Measurements from ENCODE around the gene CACNA1G. TPM values are rescaled to one million over a fixed set of nuclear protein-coding genes. Genes with fewer than 3 reads are reported as not detected.

Gene CACNA1G
- polyA plus RNA-seq, 4 donors = 0.03 to 1.7 TPM; not detected in 2

DNA sequence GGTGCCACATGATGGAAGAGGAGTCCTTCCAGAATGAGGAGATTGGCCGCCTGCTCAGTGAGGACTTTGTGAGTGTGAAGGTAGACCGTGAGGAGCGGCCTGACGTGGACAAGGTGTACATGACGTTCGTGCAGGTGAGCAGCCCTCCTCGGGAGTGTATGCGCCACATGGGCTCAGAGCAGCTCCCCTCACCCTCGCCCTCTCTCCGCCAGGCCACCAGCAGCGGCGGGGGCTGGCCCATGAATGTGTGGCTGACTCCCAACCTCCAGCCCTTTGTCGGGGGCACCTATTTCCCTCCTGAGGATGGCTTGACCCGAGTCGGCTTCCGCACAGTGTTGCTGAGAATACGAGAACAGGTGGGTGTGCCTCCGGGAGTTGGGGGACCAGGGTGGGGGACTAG, 11.7 kb upstream of the CACNA1G start:
- no peak for FAIRE-seq
- Histone ChIP-seq H3K27me3 (ENCODE audit: control insufficient read depth in 3 of 3, insufficient read depth in 3 of 3, low read length in 3 of 3) (no peaks in the 10 kb centered on the region), H3K4me1 (ENCODE audit: control insufficient read depth in 3 of 3, insufficient read depth in 2 of 3, low read depth in 1 of 3, low read length in 2 of 3) (peaks cover 0 to 19% (median 1%) of the 10 kb centered on the region in 3 donors), H3K4me3 (ENCODE audit: low read depth in 1 of 3, low read length in 3 of 3) (no peak overlapping the region), H3K9me3 (ENCODE audit: control insufficient read depth in 2 of 2, insufficient read depth in 1 of 2, low read depth in 1 of 2, low read length in 1 of 2) (no peaks in the 10 kb centered on the region), H3K36me3 (ENCODE audit: control insufficient read depth in 3 of 3, insufficient read depth in 2 of 3, low read depth in 1 of 3, low read length in 3 of 3) (peaks cover 0 to 50% (median 0%) of the 10 kb centered on the region in 3 donors), H3K27ac (ENCODE audit: low read depth in 1 of 3, low read length in 2 of 3) (no peak overlapping the region)
- WGBS, 3 donors = 84 to 88% (median 85%) methylated on average over 18 of the region's 18 CpGs
- no peak for DNase-seq

DNA sequence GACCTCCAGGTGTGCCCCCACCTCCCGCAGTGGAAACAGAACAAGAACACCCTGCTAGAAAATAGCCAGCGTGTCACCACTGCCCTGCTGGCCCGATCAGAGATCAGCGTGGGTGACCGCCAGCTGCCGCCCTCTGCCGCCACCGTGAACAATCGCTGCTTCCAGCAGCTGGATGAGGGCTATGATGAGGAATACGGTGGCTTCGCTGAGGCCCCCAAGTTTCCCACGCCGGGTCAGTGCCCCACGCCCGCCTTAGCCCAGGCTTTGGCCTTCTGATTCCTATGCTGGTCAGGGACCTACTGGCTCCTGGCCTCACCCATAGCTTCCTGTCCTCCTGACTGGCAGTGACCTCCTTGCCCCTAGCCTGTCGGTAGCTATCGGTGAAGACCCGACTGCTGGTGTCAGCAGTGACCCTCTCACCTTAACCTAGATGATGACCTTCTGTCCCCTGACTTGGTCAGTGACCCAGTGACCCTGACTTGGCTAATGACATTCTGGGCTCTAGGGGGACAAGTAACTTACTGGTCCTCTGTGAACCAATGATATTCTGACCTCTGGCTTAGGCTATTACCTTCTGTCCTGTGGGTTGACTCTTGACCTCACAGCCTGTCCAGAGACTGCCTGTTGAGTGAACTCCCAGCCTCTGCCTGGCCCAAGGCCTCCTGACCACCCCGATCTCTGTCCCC, 11.1 kb upstream of the CACNA1G start:
- Histone ChIP-seq H3K4me3 (ENCODE audit: low read depth in 1 of 3, low read length in 3 of 3) (no peak overlapping the region), H3K27me3 (ENCODE audit: control insufficient read depth in 3 of 3, insufficient read depth in 3 of 3, low read length in 3 of 3) (no peaks in the 10 kb centered on the region), H3K9me3 (ENCODE audit: control insufficient read depth in 2 of 2, insufficient read depth in 1 of 2, low read depth in 1 of 2, low read length in 1 of 2) (no peaks in the 10 kb centered on the region), H3K4me1 (ENCODE audit: control insufficient read depth in 3 of 3, insufficient read depth in 2 of 3, low read depth in 1 of 3, low read length in 2 of 3) (peaks cover 0 to 19% (median 0%) of the 10 kb centered on the region in 3 donors), H3K36me3 (ENCODE audit: control insufficient read depth in 3 of 3, insufficient read depth in 2 of 3, low read depth in 1 of 3, low read length in 3 of 3) (peaks cover 0 to 55% (median 0%) of the 10 kb centered on the region in 3 donors), H3K27ac (ENCODE audit: low read depth in 1 of 3, low read length in 2 of 3) (no peak overlapping the region)
- no peak for FAIRE-seq
- WGBS, 3 donors = 91 to 94% (median 93%) methylated on average over 19 of the region's 19 CpGs
- DNase-seq = no peak

DNA sequence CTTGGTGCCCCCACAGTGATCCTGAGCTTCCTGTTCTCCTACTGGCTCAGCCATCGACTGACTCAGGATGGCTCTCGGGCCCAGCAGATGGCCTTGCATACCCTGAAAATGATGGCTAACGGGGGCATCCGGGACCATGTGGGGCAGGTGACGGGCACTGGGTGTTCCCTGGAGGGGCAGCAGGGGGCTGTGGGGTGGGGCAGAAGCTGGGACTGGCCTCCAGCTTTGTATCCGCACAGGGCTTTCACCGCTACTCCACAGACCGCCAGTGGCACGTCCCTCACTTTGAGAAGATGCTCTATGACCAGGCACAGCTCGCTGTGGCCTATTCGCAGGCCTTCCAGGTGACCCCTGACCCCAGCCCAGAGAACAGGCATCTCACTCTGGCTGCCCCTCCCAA, 10.5 kb upstream of the CACNA1G start:
- H3K36me3 ChIP-seq (ENCODE audit: control insufficient read depth in 3 of 3, insufficient read depth in 2 of 3, low read depth in 1 of 3, low read length in 3 of 3) = peaks cover 0 to 61% (median 0%) of the 10 kb centered on the region in 3 donors
- peaks cover 0 to 19% (median 0%) of the 10 kb centered on the region in 3 donors for H3K4me1 ChIP-seq (ENCODE audit: control insufficient read depth in 3 of 3, insufficient read depth in 2 of 3, low read depth in 1 of 3, low read length in 2 of 3)
- H3K27me3 ChIP-seq (ENCODE audit: control insufficient read depth in 3 of 3, insufficient read depth in 3 of 3, low read length in 3 of 3) = no peaks in the 10 kb centered on the region
- FAIRE-seq (no peak), DNase-seq (no peak)
- H3K4me3 ChIP-seq (ENCODE audit: low read depth in 1 of 3, low read length in 3 of 3) = no peak overlapping the region
- WGBS, 3 donors = 91 to 95% (median 93%) methylated on average over 11 of the region's 11 CpGs
- no peak overlapping the region for H3K27ac ChIP-seq (ENCODE audit: low read depth in 1 of 3, low read length in 2 of 3)
- H3K9me3 ChIP-seq (ENCODE audit: control insufficient read depth in 2 of 2, insufficient read depth in 1 of 2, low read depth in 1 of 2, low read length in 1 of 2) = no peaks in the 10 kb centered on the region

DNA sequence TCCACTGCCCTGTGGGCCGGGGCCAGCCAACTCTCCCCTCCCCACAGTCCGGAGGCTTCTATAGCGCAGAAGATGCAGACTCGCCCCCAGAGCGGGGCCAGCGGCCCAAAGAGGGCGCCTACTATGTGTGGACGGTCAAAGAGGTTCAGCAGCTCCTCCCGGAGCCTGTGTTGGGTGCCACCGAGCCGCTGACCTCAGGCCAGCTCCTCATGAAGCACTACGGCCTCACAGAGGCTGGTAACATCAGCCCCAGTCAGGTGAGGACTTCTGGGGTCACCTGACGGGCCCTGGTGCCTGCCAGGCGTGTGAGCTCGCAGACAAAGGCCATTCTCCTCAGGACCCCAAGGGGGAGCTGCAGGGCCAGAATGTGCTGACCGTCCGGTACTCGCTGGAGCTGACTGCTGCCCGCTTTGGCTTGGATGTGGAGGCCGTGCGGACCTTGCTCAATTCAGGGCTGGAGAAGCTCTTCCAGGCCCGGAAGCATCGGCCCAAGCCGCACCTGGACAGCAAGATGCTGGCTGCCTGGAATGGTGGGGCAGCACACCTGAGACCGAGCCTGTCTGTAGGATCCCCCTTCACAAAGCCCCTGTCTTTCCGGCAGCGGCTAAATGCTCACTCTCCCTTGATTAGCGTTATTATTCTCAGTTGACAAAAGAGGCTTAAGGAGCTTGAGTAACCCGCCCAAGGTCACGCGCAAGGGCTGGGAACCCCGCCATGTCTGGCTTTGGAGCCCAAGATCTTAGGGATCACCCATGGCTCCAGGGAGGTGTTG, 9.7 kb upstream of the CACNA1G start:
- H3K4me3 ChIP-seq (ENCODE audit: low read depth in 1 of 3, low read length in 3 of 3) = no peak overlapping the region
- H3K9me3 ChIP-seq (ENCODE audit: control insufficient read depth in 2 of 2, insufficient read depth in 1 of 2, low read depth in 1 of 2, low read length in 1 of 2) = no peaks in the 10 kb centered on the region
- peak; percentile 52 to 88 for DNase-seq
- no peaks in the 10 kb centered on the region for H3K27me3 ChIP-seq (ENCODE audit: control insufficient read depth in 3 of 3, insufficient read depth in 3 of 3, low read length in 3 of 3)
- H3K4me1 ChIP-seq (ENCODE audit: control insufficient read depth in 3 of 3, insufficient read depth in 2 of 3, low read depth in 1 of 3, low read length in 2 of 3) = peaks cover 0 to 19% (median 0%) of the 10 kb centered on the region in 3 donors
- FAIRE-seq = no peak
- peaks cover 0 to 70% (median 0%) of the 10 kb centered on the region in 3 donors for H3K36me3 ChIP-seq (ENCODE audit: control insufficient read depth in 3 of 3, insufficient read depth in 2 of 3, low read depth in 1 of 3, low read length in 3 of 3)
- no peak overlapping the region for H3K27ac ChIP-seq (ENCODE audit: low read depth in 1 of 3, low read length in 2 of 3)
- 68 to 80% (median 78%) methylated on average over 32 of the region's 32 CpGs for WGBS, 3 donors

DNA sequence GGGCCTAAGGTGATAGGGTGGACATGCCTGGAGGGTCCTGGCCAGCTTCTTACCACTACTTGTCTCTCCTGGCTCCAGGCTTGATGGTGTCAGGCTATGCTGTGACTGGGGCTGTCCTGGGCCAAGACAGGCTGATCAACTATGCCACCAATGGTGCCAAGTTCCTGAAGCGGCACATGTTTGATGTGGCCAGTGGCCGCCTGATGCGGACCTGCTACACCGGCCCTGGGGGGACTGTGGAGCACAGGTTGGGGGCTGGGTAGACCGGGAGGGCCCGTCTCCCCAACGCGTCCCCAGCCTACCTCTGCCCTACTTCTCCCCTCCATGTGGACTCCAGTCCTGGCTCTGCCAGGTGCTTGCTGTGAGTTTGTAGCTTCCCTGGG, 9.1 kb upstream of the CACNA1G start:
- DNase-seq (no peak), FAIRE-seq (no peak)
- Histone ChIP-seq H3K4me3 (ENCODE audit: low read depth in 1 of 3, low read length in 3 of 3) (no peak overlapping the region), H3K27ac (ENCODE audit: low read depth in 1 of 3, low read length in 2 of 3) (no peak overlapping the region), H3K36me3 (ENCODE audit: control insufficient read depth in 3 of 3, insufficient read depth in 2 of 3, low read depth in 1 of 3, low read length in 3 of 3) (peaks cover 0 to 74% (median 0%) of the 10 kb centered on the region in 3 donors), H3K4me1 (ENCODE audit: control insufficient read depth in 3 of 3, insufficient read depth in 2 of 3, low read depth in 1 of 3, low read length in 2 of 3) (peaks cover 0 to 16% (median 0%) of the 10 kb centered on the region in 3 donors), H3K9me3 (ENCODE audit: control insufficient read depth in 2 of 2, insufficient read depth in 1 of 2, low read depth in 1 of 2, low read length in 1 of 2) (no peaks in the 10 kb centered on the region), H3K27me3 (ENCODE audit: control insufficient read depth in 3 of 3, insufficient read depth in 3 of 3, low read length in 3 of 3) (no peaks in the 10 kb centered on the region)
- 96 to 98% (median 97%) methylated on average over 8 of the region's 8 CpGs for WGBS, 3 donors

DNA sequence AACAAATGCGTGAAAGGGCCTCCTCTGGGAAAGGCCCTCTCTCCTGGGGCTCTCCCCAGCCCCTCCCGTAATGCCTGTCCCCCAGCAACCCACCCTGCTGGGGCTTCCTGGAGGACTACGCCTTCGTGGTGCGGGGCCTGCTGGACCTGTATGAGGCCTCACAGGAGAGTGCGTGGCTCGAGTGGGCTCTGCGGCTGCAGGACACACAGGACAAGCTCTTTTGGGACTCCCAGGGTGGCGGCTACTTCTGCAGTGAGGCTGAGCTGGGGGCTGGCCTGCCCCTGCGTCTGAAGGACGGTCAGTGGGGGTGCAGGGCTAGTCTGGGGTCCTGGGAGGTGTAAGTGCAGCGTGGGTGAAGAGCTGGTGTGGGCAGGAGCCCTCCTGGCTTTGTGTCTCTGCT, 8.6 kb upstream of the CACNA1G start:
- H3K36me3 ChIP-seq (ENCODE audit: control insufficient read depth in 3 of 3, insufficient read depth in 2 of 3, low read depth in 1 of 3, low read length in 3 of 3) = peaks cover 0 to 78% (median 0%) of the 10 kb centered on the region in 3 donors

DNA sequence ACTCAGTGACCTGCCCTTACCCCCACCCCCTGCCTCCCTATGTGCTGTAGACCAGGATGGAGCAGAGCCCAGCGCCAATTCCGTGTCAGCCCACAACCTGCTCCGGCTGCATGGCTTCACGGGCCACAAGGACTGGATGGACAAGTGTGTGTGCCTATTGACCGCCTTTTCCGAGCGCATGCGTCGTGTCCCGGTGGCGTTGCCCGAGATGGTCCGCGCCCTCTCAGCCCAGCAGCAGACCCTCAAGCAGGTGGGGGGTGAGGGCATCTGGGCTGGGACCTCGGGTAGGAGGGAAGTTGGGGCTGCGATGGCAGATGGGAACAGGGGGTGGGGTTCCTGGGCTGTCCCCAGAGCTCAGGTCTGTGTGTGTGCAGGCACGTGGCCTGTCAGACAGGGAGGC, 6.3 kb upstream of the CACNA1G start:
- Histone ChIP-seq H3K27ac (ENCODE audit: low read depth in 1 of 3, low read length in 2 of 3) (no peak overlapping the region), H3K4me3 (ENCODE audit: low read depth in 1 of 3, low read length in 3 of 3) (no peak overlapping the region), H3K9me3 (ENCODE audit: control insufficient read depth in 2 of 2, insufficient read depth in 1 of 2, low read depth in 1 of 2, low read length in 1 of 2) (no peaks in the 10 kb centered on the region), H3K27me3 (ENCODE audit: control insufficient read depth in 3 of 3, insufficient read depth in 3 of 3, low read length in 3 of 3) (peaks cover 0 to 18% (median 0%) of the 10 kb centered on the region in 3 donors), H3K36me3 (ENCODE audit: control insufficient read depth in 3 of 3, insufficient read depth in 2 of 3, low read depth in 1 of 3, low read length in 3 of 3) (peaks cover 0 to 68% (median 0%) of the 10 kb centered on the region in 3 donors), H3K4me1 (ENCODE audit: control insufficient read depth in 3 of 3, insufficient read depth in 2 of 3, low read depth in 1 of 3, low read length in 2 of 3) (peaks cover 0 to 10% (median 0%) of the 10 kb centered on the region in 3 donors)
- FAIRE-seq (no peak), DNase-seq (no peak)
- 93 to 97% (median 94%) methylated on average over 17 of the region's 17 CpGs for WGBS, 3 donors

More for the DNA sequence above, 8.6 kb upstream of the CACNA1G start:
- Histone ChIP-seq H3K9me3 (ENCODE audit: control insufficient read depth in 2 of 2, insufficient read depth in 1 of 2, low read depth in 1 of 2, low read length in 1 of 2) (no peaks in the 10 kb centered on the region), H3K4me1 (ENCODE audit: control insufficient read depth in 3 of 3, insufficient read depth in 2 of 3, low read depth in 1 of 3, low read length in 2 of 3) (peaks cover 0 to 12% (median 0%) of the 10 kb centered on the region in 3 donors), H3K4me3 (ENCODE audit: low read depth in 1 of 3, low read length in 3 of 3) (no peak overlapping the region), H3K27me3 (ENCODE audit: control insufficient read depth in 3 of 3, insufficient read depth in 3 of 3, low read length in 3 of 3) (no peaks in the 10 kb centered on the region), H3K27ac (ENCODE audit: low read depth in 1 of 3, low read length in 2 of 3) (no peak overlapping the region)
- 87 to 94% (median 89%) methylated on average over 11 to 12 of the region's 12 CpGs for whole genome bisulfite sequencing, 3 donors
- DNase-seq = no peak
- no peak for FAIRE-seq

DNA sequence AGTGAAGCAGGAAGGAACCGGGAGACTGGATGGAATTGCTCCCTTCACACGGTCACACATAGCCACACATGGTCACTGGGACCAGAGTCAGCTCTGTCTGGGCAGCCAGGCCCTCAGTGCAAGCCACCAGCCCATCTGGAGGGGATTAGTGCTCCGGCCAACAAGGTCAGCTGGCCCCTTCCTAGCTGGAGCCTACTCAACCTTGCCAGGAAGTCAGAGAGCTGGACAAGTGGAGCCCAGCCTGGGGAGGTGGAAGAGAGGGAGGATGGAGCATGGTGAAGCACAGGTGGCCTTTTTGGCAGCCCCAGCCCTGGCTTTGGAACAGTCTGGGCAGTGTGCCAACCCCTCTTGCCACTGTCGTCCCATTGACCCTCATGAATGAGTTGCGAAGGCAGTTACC, 3.7 kb upstream of the CACNA1G start:
- peaks cover 0 to 16% (median 5%) of the 10 kb centered on the region in 3 donors for H3K4me1 ChIP-seq (ENCODE audit: control insufficient read depth in 3 of 3, insufficient read depth in 2 of 3, low read depth in 1 of 3, low read length in 2 of 3)
- no peaks in the 10 kb centered on the region for H3K9me3 ChIP-seq (ENCODE audit: control insufficient read depth in 2 of 2, insufficient read depth in 1 of 2, low read depth in 1 of 2, low read length in 1 of 2)
- peaks cover 0 to 39% (median 4%) of the 10 kb centered on the region in 3 donors for H3K27me3 ChIP-seq (ENCODE audit: control insufficient read depth in 3 of 3, insufficient read depth in 3 of 3, low read length in 3 of 3)
- 64 to 77% (median 67%) methylated on average over 5 of the region's 5 CpGs for WGBS, 3 donors
- no peak overlapping the region for H3K27ac ChIP-seq (ENCODE audit: low read depth in 1 of 3, low read length in 2 of 3)
- H3K4me3 ChIP-seq (ENCODE audit: low read depth in 1 of 3, low read length in 3 of 3) = no peak overlapping the region
- DNase-seq = no peak
- no peak for FAIRE-seq
- peaks cover 0 to 42% (median 0%) of the 10 kb centered on the region in 3 donors for H3K36me3 ChIP-seq (ENCODE audit: control insufficient read depth in 3 of 3, insufficient read depth in 2 of 3, low read depth in 1 of 3, low read length in 3 of 3)

Measured in small intestine (tissue), 7 donors.